KOPT-K1 (cell line): ENCODE data around the gene CDH15.

Experiments used
- H3K27ac ChIP-seq: fragments of 200-600 bp; sonication (generic); 2 replicates; pipeline ENCODE4 v1.5.1; 2016; ENCODE audit warnings: antibody characterized with exemption, mild to moderate bottlenecking, low read depth, low read length; ENCODE audit not compliant: poor library complexity, severe bottlenecking
- H3K36me3 ChIP-seq: fragments of 200-600 bp; sonication (generic); 2 replicates; pipeline ENCODE4 v1.5.1; 2017; ENCODE audit warnings: antibody characterized with exemption, mild to moderate bottlenecking, low read length, moderate library complexity; ENCODE audit not compliant: insufficient read depth
- H3K9me3 ChIP-seq: fragments of 200-600 bp; sonication (generic); 2 replicates; pipeline ENCODE4 v1.5.1; 2017; ENCODE audit warnings: antibody characterized with exemption, low read length, mild to moderate bottlenecking; ENCODE audit not compliant: insufficient read depth, poor library complexity, severe bottlenecking

CDH15 gene

GRCh38 chr16:89146211-89147005, 25.1 kb upstream of the CDH15 start:
- Histone ChIP-seq H3K36me3 (peaks cover 98% of the 10 kb centered on the region), H3K27ac (no peak overlapping the region), H3K9me3 (peaks cover 44% of the 10 kb centered on the region)

DNA sequence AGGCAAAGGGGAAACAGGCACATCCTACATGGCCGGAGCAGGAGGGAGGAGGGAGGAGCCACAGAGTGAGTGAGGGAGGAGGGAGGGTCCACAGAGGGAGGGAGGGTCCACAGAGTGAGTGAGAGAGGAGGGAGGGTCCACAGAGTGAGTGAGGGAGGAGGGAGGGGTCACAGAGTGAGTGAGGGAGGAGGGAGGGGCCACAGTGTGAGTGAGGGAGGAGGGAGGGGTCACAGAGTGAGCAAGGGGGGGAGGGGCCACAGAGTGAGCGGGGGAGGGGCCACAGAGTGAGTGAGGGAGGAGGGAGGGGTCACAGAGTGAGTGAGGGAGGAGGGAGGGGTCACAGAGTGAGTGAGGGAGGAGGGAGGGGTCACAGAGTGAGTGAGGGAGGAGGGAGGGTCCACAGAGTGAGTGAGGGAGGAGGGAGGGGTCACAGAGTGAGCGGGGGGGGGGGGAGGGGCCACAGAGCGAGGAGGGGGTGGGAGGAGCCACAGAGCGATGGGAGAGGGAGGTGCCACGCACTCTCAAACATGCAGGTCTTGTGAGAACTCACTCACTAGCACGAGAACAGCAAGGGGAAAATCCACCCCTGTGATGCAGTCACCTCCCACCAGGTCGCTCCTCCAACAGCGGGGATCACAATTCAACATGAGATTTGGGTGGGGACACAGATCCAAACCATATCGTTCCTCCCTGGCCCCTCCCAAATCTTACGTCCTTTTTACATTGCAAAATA, 24.3 kb upstream of the CDH15 start:
- H3K27ac ChIP-seq = no peak overlapping the region
- peaks cover 98% of the 10 kb centered on the region for H3K36me3 ChIP-seq
- H3K9me3 ChIP-seq = peaks cover 44% of the 10 kb centered on the region

- H3K9me3 ChIP-seq = peaks cover 44% of the 10 kb centered on the region
- H3K36me3 ChIP-seq = peaks cover 85% of the 10 kb centered on the region
- H3K27ac ChIP-seq = no peak overlapping the region
These were observed 22.2 kb upstream of the CDH15 start for GRCh38 chr16:89149386-89149785.

- H3K27ac ChIP-seq = no peak overlapping the region
- H3K36me3 ChIP-seq = peaks cover 76% of the 10 kb centered on the region
- peaks cover 44% of the 10 kb centered on the region for H3K9me3 ChIP-seq
These were observed 21.3 kb upstream of the CDH15 start for GRCh38 chr16:89150090-89150835.

DNA sequence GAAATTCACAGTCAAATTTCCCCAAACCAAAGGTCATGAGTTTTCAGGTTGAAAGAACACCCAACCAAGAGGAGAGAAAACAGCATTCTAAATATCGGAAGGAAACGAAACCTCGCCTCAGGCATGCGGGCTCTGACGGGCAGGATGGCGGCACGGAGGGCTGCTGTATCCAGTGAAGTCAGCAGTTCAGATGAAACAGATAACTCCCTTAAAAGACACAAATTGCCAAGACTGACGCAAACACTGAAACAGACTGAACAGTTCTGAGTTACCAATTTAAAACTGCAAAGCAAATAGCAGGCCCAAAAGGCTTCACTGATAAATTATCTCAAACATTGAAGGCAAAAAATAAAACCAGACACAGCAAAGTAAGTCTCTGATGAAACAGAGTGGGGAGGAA, 20.6 kb upstream of the CDH15 start:
- peaks cover 69% of the 10 kb centered on the region for H3K36me3 ChIP-seq
- H3K9me3 ChIP-seq = peaks cover 40% of the 10 kb centered on the region
- H3K27ac ChIP-seq = no peak overlapping the region

- Histone ChIP-seq H3K9me3 (peaks cover 21% of the 10 kb centered on the region), H3K27ac (no peak overlapping the region), H3K36me3 (peaks cover 50% of the 10 kb centered on the region)
These were observed 18.5 kb upstream of the CDH15 start for GRCh38 chr16:89152831-89153700.

DNA sequence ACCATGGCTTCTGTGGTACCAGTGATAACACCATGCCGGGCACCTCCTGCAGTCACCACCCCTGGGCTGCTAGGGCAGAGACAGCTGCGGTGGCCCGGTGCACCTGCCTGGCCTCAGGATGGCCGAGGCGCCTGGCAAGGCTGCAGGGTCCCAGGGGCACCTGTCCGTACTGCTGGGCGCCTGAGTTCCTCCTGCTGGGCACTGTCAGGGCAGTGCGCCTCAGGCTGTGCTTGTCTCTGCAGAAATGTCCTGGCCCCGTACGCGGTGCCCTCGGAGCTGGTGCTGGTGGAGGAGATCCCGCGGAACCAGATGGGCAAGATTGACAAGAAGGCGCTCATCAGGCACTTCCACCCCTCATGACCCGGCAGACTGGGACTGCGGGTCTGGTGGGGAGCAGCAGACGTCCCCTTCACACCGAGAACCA, 17.7 kb upstream of the CDH15 start:
- Histone ChIP-seq H3K36me3 (peaks cover 42% of the 10 kb centered on the region), H3K9me3 (peaks cover 13% of the 10 kb centered on the region), H3K27ac (no peak overlapping the region)

DNA sequence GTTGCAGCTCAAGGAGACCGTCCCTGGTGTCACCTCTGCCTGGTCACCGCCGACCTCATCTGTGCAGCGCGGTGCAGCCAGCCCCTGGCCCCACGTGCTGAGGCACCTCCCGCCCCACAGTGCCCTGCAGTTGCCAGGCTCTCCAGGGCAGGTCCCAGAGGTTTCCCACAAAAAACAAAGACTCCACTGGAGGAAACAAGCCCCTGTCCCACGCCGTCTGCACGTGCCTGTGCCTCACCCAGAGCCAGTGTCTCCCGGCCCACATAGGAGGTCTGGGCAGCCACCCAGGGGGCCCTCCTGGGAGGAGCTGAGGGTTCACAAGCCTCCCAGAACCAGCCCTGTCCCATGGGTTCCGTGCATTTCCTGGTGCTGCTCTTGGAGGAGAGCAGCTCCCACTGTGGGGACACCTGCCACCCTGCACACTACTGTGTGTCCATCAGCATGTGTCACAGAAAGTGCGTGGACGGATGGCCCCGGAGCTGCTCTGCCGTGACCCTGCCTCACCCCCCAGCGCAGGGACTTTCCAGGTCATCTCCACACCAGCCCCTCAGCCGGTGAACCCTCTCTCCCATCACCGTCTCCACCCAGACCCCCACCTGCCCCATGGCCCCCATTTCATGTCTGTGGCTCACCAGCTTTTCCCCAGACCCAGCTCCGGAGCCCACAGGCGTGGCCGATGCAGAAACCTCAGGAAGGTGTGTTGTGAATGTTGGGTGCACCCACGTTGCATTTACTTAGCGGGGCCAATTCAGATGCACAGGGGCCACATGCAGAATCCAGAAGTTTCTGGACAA, 17.0 kb upstream of the CDH15 start:
- Histone ChIP-seq H3K27ac (no peak overlapping the region), H3K36me3 (peaks cover 35% of the 10 kb centered on the region), H3K9me3 (peaks cover 6% of the 10 kb centered on the region)

- Histone ChIP-seq H3K27ac (no peak overlapping the region), H3K9me3 (no peaks in the 10 kb centered on the region), H3K36me3 (peaks cover 28% of the 10 kb centered on the region)
These were observed 16.3 kb upstream of the CDH15 start for GRCh38 chr16:89155184-89155679.

DNA sequence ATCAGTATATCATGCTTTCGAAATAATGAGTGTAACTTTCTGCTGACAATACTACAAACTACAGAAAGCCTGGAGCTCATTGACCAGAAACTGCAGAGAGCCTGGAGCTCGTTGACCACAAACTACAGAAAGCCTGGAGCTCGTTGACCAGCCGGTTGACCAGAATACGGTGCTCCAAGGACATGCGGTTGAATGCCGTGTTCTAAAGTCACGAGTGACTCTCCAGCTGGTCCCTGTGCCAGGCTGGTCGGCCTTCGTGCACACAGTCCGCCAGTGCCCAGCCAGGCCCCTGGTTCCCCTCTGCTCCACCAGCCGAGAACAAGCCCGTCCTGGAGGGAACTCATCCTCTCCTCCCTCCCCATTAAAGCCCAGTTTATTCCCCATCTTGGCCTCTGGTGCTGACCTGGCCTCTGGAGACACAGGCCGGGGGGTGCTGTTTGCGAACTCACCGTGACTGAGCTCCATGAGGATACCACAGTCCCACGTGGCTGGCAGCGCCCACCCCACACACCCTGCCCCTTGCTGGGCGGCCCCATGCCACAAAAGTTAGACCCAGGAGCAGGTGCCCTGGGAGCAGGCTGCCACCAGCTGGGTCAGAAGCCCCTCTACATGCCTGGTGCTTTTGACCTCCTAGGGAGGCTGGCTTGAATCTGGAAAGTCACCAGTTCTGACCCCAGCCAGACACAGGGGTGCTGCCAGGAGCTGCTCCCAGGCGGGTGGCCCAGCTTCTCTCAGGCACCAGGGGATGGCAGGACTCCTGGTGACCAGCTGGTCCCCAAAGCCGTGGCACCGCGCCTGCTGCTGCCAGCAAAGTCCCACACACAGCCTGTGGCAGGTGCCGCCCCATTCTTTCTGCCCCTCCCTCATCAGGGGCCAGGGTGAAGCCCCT, 15.5 kb upstream of the CDH15 start:
- Histone ChIP-seq H3K36me3 (peaks cover 20% of the 10 kb centered on the region), H3K9me3 (no peaks in the 10 kb centered on the region), H3K27ac (no peak overlapping the region)

DNA sequence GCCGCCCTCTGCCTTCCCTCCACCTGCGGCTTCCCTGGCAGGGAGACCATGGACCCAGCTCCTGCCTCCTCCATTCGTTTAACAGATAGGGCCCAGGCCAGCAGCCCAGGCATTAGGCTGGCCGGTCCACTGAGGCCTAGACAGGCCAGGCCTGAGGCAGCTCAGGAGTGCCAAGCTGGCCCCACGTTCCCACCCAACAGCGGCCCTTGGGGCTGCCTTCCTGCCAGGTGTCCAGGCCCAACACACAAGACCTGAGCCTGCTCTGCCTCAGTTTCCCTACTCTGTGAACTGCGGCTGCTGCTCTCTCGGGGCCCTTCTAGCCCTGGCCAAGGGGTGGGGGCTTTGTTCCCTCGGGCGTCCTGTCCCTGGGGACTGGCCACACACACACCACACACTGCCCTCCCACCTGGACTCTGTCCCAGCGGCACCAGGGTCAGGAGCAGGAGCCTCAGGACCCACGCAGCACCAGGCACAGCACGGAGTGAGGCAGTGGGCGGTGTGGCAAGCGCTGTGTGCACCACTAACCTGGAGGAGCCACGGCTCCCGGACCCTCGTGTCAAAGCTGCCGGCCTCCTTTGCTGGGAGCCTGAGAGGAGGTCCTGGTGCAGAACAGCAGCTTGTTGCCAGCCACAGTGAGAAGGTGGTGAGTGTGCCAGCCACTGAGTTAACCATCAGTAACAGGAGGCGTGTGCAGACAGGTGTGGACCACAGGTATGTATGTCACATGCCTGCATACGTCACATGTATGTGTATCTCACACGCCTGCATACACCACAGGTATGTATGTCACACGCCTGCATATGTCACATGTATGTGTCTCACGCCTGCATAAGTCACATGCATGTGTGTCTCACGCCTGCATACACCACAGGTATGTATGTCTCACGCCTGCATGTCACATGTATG, 14.6 kb upstream of the CDH15 start:
- Histone ChIP-seq H3K36me3 (peaks cover 11% of the 10 kb centered on the region), H3K9me3 (no peaks in the 10 kb centered on the region), H3K27ac (no peak overlapping the region)

DNA sequence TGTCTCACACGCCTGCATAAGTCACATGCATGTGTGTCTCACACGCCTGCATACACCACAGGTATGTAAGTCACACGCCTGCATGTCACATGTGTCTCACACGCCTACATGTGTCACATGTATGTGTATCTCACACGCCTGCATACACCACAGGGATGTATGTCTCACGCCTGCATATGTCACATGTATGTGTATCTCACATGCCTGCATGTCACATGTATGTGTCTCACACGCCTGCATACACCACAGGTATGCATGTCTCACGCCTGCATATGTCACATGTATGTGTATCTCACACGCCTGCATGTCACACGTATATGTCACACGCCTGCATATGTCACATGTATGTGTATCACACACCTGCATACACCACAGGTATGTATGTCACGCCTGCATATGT, 13.8 kb upstream of the CDH15 start:
- peaks cover 4% of the 10 kb centered on the region for H3K36me3 ChIP-seq
- H3K27ac ChIP-seq = no peak overlapping the region
- H3K9me3 ChIP-seq = no peaks in the 10 kb centered on the region
